GM18909 (cell line): ENCODE results near the gene UST.
"Not testable (repeated sequence)": the region's sequence is repeated elsewhere in the genome, so short reads cannot be mapped to it uniquely, and the experiment has no call there.

Experiments used
- ATAC-seq: cut with Tn5 transposase; IDR thresholded peaks from one replicate; pipeline ENCODE4 v1.9.1; 2021; ENCODE audit warnings: mild to moderate bottlenecking; ENCODE audit not compliant: unreplicated experiment, poor library complexity

The UST gene

DNA sequence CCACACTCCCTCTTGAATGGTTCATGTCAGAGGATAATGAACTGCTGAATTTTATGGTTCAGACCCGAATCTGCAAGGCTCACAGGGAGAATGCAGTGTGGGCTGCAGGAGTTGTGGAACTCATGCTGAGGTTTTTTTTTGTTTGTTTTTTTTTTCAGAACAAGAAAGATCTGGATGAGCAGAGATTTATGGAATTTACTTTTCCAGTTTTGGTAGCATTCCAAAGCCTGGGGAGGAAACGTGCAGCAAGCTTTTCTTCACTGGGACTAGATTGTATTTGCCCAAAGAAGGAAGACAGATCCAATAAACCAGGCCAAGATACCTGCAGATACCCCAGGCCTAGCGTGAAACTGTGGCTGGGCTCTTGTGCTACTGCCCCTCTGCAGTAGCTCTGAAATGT is 346.8 kb downstream of the UST start:
- ATAC-seq = no peak

DNA sequence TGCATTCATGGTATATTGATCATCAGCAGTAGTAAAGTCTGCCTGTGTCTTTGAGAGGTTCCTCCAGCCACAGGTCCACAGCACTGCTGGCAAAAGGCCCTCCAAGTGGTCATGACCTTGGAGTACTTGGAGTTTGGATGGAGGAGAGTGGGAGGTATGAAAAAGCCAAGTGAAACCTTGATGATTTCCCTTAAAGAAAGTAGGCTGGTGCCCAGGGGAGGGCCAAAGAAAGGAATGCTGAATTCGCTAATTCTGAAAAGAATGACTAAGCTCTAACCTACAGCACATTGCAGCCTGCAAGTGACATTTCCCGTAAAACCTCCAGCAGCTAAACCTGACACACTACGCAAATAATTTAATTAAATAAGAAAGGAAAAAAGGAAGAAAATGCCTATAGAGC is 347.3 kb downstream of the UST start:
- no peak for ATAC-seq

DNA sequence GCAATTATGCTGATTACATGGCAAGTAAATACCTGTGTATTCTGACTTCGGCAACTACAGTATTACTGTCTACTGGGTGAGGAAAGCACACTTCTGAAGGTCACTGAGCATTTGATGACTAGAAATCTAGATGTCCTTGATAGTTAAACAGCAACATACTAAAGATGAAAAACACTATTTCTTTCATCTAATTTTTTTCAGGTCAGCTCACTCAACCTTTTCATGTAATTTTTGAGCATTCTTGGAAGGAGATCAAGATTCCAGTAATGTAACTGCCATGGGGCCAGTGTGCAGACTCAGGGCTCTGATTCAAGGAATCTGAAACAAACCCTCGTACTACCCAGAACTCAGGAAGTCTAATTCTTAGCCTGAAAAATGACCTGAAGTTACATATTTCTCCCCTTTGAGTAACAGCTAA is 348.1 kb downstream of the UST start:
- ATAC-seq = no peak

DNA sequence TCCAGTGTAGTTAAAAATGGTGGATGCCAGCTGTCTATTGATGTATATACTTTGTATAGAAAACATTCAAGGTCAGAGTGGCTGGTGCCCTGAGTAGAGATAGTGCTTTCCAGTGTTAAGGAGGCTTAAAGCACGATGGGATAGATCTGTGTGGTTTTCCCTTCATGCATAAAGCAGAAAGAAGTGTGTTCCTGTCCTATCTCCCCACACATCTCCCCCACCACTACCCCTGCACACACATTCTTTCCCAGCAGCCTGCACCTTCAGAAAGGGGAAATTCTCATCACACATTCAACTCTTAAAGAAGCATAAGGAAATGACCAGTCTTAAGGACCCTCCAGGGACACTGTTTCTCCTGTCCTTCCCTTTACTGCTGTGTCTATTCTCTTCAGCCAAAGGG is 349.0 kb downstream of the UST start:
- ATAC-seq = no peak

DNA sequence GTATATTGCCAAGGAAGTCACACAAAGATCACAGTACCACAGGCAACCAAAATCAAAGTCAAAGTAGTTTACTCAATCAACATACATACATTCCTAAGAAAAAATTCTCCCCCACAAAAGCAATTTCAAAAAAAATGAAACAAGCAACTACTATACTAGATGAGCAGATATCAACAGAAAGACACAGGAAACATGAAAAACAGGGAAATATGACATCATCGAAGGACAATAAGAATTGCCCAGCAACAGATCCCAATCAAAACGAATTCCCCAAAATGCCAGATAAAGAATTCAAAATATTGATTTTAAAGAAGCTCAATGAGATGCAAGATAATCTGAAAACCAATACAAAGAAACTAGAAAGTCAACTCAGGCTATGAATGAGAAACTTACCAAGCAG is 351.0 kb downstream of the UST start:
- ATAC-seq = no peak

DNA sequence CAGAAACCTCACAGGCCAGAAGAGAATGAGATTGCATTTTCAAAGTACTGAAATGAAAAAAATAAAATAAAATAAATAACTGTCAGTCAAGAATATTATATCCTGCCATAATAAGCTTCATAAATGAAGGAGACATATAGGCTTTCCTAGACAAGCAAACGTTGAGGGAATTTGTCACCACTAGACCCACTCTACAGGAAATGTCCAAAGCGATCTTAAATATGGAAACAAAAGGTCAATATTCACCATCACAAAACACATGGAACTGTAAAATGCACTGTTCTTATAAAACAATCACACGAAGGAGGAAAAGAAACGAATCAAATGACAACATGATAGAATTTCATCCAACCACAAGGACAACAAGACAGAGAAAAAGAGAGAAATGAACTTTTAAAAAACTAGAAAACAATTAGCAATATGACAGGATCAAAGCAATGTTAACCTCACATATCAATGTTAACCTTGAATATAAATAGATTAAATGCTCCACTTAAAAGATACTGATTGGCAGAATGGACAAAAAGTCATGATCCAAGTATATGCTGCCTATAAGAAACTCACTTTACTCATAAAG is 352.0 kb downstream of the UST start:
- ATAC-seq = no peak

DNA sequence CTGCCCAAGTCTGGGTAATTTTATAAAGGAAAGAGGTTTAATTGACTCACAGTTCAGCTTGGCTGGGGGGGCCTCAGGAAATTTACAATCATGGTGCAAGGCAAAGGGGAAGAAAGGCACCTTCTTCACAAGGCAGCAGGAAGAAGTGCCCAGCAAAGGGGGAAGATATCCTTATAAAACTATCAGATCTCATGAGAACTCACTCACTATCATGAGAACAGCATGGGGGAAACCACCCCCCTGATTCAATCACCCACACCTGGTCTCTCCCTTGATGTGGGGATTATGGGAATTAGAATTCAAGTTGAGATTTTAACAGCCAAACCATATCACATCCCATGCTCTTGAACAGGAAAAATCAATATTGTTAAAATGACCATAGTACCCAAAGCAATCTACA is 355.5 kb downstream of the UST start:
- no peak for ATAC-seq

DNA sequence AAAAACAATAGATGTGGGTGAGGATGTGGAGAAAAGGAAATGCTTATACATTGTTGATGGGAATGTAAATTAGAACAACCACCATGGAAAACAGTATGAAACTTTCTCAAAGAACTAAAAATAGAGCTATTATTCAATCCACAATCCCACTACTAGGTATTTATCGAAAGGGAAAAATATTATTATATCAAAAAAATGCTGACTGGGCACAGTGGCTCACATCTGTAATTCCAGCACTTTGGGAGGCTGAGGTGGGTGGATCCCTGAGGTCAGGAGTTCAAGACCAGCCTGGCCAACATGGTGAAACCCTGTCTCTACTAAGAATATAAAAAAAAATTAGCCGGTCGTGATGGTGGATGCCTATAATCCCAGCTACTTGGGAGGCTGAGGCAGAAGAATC is 357.1 kb downstream of the UST start:
- ATAC-seq = not testable (repeated sequence)

DNA sequence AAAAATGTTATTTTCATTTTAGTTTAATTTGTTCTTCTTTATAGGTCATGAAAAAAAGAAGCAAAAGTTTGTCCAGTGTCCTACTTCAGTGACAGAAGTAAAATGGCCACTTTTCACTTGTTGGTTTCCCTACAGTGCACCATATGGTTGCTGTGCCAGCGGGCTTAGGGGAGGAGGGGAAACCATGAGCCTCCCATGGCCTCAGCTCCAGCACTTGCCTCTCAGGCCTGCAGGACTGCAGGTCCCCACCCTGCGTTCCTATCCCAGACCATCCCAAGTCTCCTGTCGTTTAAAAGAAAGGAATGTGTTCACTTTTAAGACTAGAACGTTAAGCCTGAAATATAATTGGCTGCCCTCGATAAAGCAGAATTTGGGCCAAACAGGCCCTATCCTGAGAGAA is 360.7 kb downstream of the UST start:
- no peak for ATAC-seq

DNA sequence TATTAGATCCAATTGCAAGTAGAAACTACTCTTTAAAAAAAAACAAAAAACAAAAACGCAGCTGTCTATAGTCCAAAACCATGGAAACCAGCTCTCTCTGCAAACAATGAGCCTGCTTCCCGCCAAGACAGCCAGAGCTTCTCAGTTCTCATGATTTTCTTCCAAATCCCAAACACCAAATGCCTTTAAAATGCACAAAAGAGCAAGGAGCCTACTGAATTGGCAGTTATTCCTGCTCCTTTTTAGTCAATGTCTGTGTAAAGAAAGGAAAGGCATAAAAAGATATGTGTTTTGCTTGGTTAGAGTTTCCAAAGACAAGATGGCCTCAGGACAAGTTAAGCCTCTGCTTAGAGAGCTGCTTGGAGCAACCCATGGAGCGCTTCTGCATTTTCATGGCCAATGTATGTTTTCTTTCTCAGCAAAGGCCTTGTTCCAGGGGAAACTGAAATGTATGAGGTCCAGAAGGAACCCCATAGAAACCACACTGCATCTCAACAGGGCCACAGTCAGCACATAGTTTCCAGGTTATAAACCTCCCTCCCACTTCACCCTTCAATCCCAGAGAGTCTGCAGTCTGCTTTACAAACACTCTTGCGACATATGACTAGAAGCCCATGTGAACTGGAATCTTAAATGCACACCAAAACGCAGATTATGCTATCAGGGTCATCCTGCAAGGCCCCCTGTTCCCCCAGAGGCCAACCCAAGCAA is 361.4 kb downstream of the UST start:
- no peak for ATAC-seq

DNA sequence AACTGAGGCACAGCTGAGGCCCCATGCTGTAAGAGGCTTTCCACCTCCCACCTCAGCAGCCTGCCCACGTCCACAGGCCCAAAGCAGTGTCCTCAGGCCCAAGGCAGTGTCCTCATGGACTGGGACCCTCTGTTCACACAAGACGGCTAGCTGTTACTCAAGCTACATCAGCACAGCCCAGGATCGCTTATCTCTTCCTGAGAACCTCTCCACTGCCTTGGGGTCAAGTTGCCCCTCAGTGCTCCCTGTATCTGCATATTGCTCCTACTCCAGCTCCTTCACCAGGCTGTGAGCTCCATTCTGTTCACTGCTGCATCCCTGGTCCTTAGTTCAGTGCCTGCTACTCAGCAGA is 361.9 kb downstream of the UST start:
- no peak for ATAC-seq

DNA sequence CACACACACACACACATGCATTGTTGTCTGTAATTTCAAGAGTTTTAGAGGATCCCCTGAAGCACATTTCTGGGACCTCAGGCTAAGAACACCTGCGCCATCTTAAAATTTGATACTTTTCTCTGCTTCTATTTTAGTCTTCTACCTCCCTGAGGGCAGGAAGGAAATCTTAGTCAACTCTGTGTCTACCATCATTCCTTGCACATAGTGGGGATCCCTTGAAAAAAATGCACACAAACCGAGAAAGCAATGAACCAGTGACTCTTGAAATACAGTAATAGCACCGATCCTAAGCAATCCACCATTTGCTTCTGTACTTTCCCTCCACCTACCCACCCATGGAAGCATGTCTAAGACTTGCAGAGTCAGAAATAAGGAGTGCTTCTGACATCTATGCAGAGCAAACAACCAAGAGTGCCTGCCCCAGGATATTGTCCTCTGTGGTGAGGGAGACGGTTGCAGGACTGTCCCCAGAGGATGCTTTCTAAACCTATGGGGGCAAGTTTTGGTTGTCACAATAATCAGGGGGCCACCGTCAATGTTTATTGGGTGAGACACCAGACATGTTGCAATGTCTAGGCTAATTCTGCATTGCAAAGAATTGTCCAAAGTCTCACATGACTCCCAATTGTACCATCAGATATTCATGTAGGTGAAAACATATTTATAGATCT is 362.7 kb downstream of the UST start:
- no peak for ATAC-seq

DNA sequence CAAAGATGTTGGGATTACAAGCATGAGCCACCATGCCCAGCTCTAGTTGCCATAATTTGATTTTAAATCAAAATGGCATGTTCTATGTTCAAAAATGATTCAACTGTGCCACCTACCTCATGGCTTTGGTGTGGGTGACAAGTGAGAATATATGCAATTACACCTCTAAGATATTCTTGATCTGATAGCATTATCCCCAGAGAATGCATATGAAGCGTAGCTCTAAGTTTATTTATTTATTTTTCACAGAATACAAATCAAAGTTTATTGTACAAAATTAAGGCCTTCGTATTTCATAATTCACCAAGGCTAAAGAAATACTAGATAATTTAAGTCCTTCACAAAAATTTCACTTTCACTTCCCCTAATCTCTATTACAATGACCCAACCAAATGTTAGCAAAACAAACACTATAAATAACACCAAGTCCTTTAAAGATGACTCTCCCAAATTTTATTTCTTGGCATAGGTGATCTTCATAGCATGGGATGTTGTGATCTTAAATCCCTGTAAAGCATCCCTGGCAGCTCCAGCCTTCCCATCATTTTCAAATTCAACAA is 364.8 kb downstream of the UST start:
- ATAC-seq = no peak

DNA sequence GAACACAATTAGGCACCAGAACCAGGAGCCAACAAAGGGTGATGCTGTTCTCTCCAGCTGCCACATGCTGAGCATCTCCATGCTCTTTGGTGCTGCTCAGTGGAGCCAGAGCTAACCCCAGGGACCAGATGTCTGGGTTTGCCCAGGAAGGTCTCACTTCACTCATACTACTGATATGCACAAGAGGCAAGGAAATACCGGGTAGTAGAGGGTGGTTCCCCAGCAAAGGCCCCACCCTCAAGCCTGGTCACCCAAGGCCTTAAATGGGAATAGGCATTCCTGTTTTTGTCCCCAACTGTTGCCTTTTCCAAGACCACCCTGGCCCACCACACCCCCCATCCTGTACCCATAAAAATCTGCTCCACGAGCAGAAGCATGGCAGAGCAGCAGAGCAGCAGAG is 366.1 kb downstream of the UST start:
- peak; percentile 63 for ATAC-seq

DNA sequence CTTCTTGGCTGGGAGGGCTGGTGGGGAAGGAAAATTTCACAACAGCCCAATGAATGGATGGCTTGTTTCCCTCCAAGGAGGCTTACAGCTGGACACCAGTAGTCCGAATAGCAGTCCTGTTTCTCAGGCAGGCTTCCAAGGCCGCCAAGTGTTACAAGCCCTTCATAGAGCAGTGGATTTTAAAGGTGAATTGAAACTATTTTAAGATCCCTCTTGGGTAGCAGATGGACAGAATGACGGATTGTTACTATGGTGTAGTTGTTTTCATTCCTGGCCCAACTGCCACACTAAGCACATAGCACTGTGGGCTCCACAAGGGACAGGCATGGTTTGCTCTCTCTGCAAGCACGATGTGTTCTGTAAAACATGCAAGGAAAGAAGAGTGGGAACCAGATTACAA is 367.3 kb downstream of the UST start:
- ATAC-seq = no peak

DNA sequence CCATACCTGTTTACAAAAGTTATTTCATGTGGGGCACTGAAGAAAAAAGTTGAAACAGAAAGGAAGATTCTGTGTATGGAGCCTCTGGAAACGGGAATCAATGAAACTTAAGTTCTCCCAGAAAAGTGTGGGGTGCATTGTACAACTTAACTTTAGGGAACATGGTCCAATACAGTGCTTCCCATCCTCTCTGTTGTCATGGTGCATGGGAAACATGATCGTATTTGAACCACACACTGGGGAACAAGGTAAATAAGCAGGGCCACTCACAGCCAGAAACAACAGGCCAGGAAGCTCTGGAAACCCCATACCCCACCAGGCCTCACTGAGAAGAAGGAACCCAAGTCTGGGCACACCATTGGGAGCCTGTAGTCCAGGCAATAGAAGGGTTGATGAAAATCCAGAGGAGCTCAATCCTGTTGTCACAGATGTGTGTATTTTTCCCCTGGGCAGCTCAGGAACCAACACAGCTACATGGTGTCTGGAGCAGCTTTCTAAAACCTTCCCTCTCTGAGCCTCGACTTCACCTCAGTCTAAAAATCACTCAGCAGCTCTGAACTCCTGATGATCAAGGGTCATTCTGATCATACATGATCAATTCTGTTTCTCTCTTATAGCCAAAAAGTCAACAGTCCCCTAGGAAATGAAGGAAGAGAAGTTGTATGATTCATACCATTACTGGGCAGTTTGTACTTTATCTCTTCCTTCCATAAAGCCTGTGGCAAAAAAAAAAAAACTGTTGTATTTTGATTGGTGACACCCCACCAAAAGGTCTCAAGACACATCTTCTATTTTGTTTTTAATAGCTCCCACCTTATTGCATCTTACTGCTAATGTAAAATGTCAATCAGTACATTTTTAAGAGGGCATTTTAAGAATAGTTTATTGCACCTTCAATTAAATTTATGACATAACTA is 372.2 kb downstream of the UST start:
- ATAC-seq = no peak

DNA sequence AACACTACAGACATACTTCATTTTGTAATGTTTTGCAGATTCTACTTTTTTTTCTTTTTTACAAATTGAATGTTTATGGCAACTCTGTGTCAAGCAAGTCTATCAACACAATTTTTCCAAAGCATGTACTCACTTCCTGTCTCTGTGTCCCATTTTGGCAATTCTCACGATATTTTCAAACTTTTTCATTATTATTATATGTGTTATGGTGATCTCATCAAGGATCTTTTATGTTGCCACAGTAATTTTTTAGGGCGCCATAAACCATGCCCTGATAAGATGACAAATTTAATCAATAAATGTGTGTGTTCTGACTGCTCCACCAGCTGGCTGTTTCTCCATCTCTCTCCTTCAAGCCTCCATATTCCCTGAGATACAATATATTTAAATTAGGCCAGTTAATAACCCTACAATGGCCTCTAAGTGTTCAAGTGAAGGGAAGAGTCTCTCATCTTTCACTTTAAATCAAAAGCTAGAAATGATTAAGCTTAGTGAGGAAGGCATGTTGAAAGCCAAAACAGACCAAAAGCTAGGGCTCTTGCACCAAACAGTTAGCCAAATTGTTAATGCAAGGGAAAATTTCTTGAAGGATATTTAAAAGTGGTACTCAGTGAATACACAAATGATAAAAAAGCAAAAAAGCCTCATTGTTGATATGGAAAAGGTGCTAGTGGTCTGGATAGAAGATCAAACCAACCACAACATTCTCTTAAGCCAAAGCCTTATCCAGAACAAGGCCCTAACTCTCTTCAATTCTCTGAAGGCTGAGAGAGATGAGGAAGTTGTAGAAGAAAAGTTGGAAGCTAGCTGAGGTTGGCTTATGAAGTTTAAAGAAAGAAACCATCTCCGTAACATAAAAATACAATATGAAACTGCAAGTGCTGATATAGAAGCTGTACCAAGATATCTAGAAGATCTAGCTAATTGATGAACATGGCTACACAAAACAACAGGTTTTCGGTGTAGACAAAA is 376.3 kb downstream of the UST start:
- no peak for ATAC-seq

DNA sequence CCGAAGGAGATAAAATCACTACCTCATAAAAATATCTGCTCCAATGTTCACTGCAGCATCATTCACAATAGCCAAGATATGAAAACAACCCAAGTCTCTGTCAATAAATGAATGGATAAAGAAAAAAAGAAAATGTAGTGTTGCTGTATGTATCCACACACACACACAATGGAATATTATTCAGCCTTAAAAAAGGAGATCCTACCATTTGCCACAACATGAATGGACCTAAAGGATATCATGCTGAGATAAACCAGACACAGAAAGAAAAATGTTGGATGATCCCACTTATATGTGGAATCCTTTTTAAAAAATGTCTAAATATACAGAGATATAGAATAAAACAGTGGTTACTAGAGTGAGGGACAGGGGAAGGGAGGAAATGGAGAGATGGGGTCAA is 378.5 kb downstream of the UST start:
- no peak for ATAC-seq
